Stimulated activated CD4-positive, alpha-beta T cell treated with anti-CD3 and anti-CD28 coated beads, Interleukin-1b, Interleukin-23, amount 100 ng/mL, for 1 hour (primary cell): ENCODE data around the gene AMIGO2.
"Not testable (repeated sequence)": the region's sequence is repeated elsewhere in the genome, so short reads cannot be mapped to it uniquely, and the experiment has no call there.

Experiments
- DNase-seq, 2 donors: peaks; one replicate each; pipeline ENCODE4 v3.0.0-alpha.2; 2020; ENCODE audit warnings: low read depth in 2 of 2

AMIGO2 gene

GRCh38 chr12:47079468-47079980 lies at the start of gene AMIGO2, which contains the start of gene PCED1B:
TSS of gene AMIGO2 (minus strand) at chr12:47079959. CDS start at chr12:47079002, 957 bp downstream.
TSS of gene PCED1B (plus strand) at chr12:47079621. CDS start at chr12:47235064, 155,443 bp downstream.
- peak in 1 of 2 donors; percentile 32 for DNase-seq

- DNase-seq, result no peak
Observed at GRCh38 chr12:47126246-47126645, 46.5 kb upstream of the AMIGO2 start.

GRCh38 chr12:47124451-47124850 lies 44.7 kb upstream of the AMIGO2 start:
- no peak for DNase-seq

DNA sequence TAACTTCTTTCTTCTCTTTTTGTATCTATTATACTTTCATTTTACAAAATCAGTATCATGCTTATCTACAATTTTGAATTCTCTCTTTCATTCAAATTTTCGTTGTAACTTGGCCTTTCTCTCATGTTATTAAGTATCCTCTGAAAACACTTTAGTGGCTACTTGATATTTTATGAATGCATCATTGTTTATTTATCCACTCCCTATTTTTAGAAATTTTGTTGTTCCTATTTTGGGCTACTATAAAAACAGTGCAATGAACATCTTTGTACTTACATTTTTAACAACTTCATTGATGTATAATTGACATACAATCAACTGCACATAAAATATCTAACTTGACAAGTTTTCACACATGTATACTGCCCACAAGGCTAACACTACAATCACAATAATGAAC lies 44.0 kb upstream of the AMIGO2 start:
- no peak for DNase-seq

GRCh38 chr12:47122602-47123001 lies 42.8 kb upstream of the AMIGO2 start:
- DNase-seq, result no peak

- no peak for DNase-seq
Observed at GRCh38 chr12:47121146-47121545, 41.4 kb upstream of the AMIGO2 start.

- no peak for DNase-seq
Observed at GRCh38 chr12:47120736-47121135, 41.0 kb upstream of the AMIGO2 start.

DNA sequence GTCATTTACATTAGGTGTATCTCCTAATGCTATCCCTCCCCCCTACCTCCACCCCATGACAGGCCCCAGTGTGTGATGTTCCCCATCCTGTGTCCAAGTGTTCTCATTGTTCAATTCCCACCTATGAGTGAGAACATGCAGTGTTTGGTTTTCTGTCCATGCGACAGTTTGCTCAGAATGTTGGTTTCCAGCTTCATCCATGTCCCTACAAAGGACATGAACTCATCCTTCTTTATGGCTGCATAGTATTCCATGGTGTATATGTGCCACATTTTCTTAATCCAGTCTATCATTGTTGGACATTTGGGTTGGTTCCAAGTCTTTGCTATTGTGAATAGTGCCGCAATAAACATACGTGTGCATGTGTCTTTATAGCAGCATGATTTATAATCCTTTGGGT lies 37.5 kb upstream of the AMIGO2 start:
- not testable (repeated sequence) for DNase-seq

DNA sequence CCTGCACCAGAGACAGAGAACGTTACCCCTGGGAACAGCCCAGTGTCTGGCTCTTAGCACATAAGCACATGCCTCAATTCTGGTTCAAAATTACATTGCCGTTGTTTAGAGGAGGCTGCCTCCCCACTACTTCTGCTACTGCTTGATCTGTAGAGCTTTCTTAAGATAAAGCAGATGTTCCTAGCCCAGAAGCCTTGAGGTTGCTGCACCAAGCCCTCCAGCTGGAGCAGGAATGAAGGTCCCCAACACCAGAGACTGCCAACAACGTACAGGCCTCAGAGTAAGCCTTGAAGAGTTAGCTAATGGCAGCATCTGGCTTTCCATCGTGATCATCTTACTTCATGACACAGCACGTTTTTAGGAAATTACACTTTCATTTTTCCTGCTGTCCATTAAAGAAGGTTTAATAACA lies 34.7 kb upstream of the AMIGO2 start:
- DNase-seq, result no peak

DNA sequence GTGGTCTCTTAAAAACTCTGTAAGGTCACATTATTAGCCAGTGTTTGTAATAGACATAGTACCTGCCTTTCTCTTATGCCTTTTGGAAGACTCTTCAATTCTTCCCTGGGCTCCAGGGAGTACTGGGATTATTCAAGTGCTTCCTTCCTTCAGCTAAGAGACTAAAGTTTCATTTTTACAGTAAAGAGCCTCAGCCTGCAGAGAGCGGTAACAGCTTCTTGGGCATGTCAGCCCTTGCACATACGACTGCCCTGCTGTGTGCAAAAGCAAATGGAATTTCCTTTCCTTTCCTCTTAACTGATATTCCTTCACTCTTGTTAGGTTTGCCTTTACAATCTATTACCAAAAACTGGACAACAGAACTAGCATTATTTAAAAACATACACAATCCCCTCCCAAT lies 32.9 kb upstream of the AMIGO2 start:
- no peak for DNase-seq

DNA sequence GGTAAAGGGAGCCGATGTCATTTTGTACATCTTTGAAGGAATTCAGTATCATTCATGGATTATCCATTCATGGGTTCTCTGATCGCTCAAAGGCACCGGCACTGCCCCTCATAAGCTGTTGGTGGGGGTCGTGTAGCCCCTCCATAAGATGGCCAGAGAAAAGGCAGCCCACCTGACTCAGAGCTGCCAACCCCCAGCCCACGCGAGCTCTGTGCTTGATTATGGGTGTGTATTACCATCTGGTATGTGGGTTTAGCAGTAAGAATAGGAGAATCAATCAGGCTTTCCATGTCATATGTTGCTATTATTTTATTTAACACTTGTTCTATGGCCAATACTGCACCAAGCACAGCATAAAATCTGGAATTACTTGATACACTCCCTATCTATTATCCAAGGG lies 32.1 kb upstream of the AMIGO2 start:
- no peak for DNase-seq

- no peak for DNase-seq
Observed at GRCh38 chr12:47111392-47111778, 31.6 kb upstream of the AMIGO2 start.

DNA sequence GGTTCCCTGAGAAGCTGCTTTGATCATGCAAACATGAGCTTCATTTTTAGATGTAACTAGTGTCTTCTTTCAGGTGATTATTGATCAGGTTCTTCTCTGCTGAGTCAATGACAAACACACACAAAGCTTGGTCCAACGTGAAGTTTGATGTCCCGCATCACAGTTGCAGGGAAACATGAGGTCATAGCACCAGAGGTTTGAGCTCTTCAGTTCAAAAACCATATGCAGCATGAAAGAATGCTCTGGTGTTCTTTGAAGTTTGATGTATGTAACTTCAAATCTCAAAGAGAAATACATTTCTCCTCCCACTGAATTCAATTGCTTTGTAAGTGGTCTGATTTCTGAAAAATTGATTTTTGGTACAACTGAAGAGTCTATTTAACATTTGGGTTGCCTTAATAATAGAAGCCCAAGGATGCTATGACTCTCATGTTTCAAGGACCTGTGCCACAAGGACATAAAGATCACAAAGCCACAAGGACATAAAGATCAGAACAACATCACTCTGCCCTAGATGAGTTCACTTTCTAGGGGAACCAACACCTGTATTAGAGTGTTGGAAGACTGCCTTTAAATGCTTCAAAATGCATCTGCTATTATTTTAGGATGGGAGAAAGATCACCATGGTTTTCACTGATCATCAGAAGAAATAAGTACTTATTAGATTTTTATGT lies 31.1 kb upstream of the AMIGO2 start:
- DNase-seq, result no peak

- no peak for DNase-seq
Observed at GRCh38 chr12:47110011-47110541, 30.3 kb upstream of the AMIGO2 start.

DNA sequence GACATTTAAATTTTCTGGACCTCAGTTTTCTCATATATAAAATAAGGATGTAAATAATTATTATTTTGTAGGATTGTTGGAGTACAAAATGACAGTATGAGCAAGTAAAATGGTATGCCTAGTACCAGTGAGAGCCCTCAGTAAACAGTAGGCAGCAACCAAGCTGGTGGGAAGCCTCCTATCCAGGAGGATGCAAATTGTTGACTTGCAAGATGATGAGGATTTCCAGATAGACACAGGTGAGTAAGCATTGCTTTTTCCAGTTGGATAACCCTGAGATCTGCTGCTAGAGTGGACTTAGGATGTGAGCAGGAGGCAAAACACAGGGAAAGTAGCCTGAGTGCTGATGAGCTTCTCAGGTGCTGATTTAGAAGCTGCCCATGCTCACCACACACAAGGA lies 28.2 kb upstream of the AMIGO2 start:
- DNase-seq, result no peak

DNA sequence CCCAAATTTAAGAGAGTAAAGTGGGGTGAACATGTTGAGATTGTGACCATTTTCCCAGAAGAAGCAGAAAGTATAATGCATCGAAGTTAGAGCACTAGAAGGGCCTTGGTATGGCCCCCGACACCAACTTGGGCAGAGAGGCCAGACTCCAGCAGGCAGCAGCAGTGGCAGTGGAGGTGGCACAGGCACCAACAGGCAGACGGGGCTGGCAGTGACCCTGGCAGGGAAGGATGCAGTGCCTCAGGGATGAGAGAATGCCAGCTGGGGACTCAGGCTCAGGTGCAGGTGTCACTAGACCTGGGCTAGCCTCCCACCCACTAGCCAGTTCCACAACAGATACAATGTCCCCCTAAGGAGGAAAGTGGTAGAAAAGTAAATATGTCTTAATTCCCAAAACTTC lies 27.7 kb upstream of the AMIGO2 start:
- no peak for DNase-seq

GRCh38 chr12:47105914-47106674 lies 26.3 kb upstream of the AMIGO2 start:
- no peak for DNase-seq

- no peak for DNase-seq
Observed at GRCh38 chr12:47102845-47103651, 23.3 kb upstream of the AMIGO2 start.

DNA sequence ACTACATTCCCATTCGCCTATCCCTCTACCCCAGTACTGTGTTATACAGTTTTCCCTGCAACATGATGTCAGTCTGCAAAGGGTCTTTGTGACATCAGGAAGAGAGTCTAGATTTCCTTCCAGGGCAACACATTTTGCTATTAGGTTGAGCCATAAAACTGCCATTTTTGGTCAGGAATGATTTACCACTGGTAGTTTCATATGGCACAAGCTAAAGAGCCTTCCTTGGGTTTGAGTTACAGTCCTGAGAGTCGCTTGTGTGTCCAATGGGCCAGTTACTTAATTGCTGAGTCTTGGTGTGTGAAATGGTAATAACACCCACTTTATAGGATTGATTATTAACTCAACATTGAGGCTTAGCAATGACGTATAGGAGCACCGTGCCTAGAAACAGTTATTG lies 22.6 kb upstream of the AMIGO2 start:
- no peak for DNase-seq

DNA sequence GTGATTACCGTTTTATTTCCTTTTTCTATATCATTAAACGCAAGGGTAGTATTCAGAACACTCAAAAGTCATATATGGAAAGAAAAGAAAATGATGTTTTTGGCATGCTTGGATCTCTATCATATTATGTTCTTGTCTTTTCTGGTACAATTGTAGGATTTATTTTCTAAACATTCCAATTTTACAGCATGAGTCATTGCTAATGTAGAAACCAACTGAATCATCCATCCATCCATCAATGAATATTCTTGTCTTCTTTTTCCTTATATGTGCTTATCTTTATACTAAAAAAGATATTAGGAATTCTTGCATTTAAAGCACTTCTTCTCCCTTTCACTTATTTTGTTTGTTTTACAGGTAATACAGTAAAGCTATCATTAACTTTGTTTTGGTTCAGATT lies 20.4 kb upstream of the AMIGO2 start:
- no peak for DNase-seq

DNA sequence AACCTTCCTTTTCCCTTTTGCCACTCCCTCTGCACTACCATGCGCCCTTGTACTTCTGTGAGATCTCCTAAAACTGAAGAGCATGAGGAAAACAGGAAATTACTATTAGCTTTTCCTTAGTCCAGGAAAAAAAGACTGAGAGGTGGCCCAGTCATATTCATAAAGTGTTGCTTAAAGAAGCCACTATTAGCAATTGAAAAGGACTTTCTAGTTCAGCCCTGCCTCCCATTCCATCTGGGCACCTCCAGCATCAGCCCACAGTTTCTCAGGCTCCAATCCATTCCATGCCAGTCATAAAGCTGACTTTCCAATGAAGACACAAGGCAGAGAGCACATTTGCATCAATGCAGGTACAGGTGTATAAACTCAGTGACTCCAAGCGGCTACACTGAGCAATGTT lies 19.9 kb upstream of the AMIGO2 start:
- DNase-seq, result no peak

- DNase-seq, result no peak
Observed at GRCh38 chr12:47098099-47098498, 18.3 kb upstream of the AMIGO2 start.
